Ramos (cell line): ENCODE data around the gene PLSCR1.
"Not testable (repeated sequence)": the region's sequence is repeated elsewhere in the genome, so short reads cannot be mapped to it uniquely, and the experiment has no call there.

ENCODE experiments used
- in situ Hi-C: fragments of 300-500 bp; cut with MboI; formaldehyde crosslinking; loops from one replicate; pipeline ENCODE4 v1.14.3; 2022; ENCODE audit warnings: low sequenced_read_pairs; ENCODE audit not compliant: unreplicated experiment

PLSCR1 gene

DNA sequence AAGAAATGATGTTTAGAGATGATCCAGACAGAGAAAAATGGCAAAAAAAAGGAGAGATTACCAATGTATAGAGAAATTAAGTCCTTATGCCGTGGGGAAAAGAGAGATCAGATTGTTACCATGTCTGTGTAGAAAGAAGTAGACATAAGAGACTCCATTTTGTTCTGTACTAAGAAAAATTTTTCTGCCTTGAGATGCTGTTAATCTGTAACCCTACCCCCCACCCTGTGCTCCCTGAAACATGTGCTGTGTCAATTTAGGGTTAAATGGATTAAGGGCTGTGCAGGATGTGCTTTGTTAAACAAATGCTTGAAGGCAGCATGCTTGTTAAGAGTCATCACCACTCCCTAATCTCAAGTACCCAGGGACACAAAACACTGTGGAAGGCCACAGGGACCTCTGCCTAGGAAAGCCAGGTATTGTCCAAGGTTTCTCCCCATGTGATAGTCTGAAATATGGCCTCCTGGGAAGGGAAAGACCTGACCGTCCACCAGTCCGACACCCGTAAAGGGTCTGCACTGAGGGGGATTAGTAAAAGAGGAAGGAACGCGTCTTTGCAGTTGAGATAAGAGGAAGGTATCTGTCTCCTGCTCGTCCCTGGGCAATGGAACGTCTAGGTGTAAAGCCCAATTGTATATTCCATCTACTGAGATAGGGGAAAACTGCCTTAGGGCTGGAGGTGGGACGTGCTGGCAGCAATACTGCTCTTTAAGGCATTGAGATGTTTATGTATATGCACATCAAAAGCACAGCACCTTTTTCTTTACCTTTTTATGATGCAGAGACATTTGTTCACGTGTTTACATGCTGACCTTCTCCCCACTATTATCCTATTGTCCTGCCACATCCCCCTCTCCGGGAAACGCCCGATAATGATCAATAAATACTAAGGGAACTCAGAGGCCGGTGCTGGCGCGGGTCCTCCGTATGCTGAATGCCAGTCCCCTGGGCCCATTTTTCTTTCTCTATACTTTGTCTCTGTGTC is 21.9 kb downstream of the PLSCR1 start:
- in situ Hi-C loops: not testable (repeated sequence)

DNA sequence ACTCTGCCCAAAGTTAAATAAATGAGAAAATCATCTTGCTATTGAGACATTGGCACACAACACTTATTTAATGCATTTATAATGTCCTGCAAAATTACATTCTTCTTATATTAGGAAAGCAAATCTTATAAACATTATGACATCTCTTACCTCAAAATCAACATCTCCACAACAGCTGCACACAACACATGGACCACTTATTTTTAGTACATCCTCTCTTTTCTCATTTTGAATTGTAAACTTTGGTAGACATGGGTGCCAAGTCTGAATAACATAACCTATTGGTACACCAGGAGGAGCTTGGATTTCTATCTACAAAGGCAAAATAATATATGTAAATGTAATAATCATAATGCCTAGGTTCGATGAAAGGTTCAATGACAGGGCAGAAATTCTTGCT is 23.0 kb downstream of the PLSCR1 start:
- in situ Hi-C loops: no loop called here

GRCh38 chr3:146519810-146520209 is 24.6 kb downstream of the PLSCR1 start:
- in situ Hi-C loops: no loop called here

- in situ Hi-C loops: no loop called here
These were observed 26.5 kb downstream of the PLSCR1 start for GRCh38 chr3:146517684-146518435.

DNA sequence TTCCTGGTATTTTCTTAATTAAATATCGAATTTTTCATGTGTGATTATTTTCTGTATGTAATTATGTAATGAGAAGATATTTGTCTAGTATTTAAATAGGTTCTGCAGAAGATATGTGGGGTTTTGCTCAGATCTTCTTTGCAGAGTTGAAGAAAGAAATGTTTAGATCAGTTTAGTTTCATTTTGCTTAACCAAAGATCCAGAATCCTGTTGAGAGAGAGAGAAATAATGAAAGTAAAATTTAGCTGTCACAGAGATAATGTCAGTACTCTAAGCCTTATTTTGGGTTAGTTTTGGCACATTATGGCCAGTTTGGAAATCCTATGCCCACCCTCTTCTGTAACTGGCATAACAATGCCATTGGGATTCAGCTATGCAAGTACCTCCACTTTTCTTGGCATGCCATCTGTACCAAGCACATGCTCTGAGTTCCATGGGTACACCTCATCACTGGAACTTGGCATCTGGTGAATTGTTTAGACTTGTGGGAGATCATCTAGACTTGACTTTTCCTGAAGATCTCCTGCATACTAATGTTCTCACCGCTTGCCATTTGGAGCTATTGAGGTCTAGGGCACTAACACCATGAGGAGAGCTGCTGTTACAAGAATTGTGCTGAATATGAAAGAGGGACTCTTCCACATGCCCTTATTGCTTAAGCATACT is 30.9 kb downstream of the PLSCR1 start:
- in situ Hi-C loops: no loop called here

DNA sequence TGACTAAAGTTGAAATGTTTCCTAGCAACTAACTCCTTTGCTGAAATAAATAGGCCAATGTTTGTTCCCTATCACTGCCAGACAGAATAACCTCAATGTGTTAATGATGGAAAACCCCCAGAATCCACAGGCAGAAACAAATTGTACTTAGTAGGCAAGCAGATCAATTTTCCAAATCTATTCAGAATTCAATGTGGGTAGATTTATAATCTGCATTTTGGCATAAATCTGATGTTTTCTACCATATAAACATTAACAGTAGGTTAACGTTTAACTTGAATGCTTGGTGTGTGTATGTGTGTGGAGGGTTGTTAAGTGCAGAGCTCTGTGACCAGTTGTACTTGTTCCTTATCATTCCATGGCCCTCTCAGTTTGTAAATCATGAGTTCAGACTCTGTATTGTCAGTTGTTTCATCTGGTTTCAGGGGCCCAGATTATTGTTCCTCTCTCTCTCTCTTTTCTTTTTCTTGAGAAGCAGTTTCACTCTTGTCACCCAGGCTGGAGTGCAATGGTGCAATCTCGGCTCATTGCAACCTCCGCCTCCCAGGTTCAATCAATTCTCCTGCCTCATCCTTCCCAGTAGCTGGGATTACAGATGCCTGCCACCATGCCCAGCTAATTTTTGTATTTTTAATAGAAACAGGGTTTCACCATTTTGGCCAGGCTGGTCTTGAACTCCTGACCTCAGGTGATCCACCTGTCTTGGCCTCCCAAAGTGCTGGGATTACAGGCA is 32.8 kb downstream of the PLSCR1 start:
- in situ Hi-C loops: no loop called here

GRCh38 chr3:146507331-146508120 is 36.9 kb downstream of the PLSCR1 start:
- in situ Hi-C loops: no loop called here

DNA sequence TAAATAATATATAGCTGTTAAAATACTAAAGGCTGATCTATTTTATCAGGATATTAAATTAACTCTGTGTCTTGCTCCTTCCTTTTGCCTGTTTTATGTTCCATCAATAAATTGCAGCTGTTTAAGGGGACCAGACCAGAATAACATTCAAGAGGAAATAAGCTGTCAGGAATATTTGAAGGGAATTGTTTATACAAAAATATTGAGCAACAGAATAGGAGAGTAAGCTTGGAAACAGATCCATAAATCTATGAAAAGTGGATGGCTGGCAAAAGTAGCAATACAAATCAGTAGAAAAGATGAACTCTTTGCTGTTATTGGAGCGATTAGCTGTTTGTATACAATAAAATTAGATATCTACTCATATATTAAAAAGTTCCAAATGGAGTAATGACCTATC is 38.9 kb downstream of the PLSCR1 start:
- in situ Hi-C loops: no loop called here

DNA sequence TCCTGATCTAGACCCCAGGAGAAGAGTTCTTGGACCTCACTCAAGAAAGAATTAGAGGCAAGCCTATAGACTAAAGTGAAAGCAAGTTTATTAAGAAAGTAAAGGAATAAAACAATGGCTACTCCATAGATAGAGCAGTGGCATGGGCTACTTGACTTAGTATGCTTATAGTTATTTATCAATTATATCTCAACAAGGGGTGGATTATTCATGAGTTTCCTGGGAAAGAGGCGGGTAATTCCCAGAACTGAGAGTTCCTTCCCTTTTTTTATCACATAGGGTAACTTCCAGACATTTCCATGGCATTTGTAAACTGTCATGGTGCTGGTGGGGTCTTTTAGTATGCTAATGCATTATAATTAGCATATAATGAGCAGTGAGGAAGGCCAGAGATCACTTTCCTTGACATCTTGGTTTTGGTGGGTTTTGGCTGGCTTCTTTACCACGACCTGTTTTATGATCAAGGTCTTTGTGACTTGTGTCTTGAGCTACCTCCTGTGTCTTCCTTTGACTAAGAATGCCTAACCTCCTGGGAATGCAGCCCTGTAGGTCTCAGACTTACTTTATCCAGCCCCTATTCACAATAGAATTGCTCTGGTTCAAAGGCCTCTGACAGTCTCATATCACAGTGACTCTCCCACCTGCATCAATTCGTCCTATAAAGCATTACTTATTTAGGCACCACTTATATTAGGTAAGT is 39.8 kb downstream of the PLSCR1 start:
- in situ Hi-C loops: no loop called here

- in situ Hi-C loops: no loop called here
These were observed 40.8 kb downstream of the PLSCR1 start for GRCh38 chr3:146503461-146504202.

DNA sequence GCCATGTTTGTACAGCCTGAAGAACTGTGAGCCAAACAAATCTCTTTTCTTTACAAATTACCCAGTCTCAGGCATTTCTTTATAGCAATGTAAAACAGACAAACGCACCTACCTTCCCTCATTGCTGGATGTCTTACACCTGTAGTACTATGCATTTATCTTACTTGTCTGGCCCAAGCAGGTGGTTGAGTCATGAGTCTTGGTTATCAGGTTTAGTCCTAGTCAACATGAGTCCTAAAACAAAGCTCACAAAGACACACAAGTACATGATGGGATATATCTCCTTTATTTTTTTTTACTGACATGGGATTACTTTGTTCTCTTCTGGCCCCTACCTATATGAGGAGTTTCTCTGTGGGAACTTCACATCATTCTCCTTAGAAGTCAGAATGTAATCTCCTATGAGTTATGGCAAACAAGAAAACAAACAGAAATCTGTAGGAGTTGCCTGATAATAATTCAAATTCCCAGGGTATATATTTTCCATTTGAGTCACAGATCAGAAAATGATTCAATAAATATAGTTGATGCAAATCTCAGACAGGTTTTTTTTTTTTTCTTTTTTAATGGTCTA is 41.4 kb downstream of the PLSCR1 start:
- in situ Hi-C loops: no loop called here

DNA sequence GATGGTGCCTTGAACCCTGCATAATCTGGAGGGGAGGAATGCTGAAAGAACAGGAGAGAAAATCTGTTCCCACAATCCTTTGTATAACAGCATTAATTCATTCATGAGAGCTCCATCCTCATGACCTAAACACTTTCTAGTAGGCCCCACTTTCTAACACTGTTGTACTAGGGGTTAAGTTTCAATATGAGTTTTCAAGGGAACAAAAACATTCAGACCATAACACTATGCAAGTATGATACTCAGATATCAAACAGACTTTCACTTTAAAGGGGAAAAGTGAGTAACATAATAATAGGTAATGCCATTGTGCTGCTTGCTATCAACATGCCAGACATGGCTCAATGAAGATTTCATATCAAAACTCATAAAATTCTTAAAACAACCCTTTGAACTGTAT is 42.7 kb downstream of the PLSCR1 start:
- in situ Hi-C loops: no loop called here

DNA sequence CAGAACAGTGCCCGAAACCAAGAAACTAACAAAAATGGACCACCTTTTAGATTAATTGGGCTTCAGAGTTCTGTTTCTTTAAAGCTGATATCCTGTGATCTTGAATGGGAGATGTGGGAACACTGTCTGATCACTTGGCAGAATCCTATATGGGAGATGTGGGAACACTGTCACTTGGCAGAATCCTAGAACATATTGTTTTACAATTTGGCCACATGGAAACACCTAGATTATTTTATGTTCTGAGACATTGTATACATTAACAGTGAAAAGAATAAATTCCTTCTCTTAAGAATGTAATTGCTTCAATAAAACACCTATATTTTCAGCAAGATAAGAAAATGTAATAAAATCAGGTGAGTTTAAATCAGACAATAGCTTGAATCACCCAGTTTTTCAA is 44.7 kb downstream of the PLSCR1 start:
- in situ Hi-C loops: no loop called here

DNA sequence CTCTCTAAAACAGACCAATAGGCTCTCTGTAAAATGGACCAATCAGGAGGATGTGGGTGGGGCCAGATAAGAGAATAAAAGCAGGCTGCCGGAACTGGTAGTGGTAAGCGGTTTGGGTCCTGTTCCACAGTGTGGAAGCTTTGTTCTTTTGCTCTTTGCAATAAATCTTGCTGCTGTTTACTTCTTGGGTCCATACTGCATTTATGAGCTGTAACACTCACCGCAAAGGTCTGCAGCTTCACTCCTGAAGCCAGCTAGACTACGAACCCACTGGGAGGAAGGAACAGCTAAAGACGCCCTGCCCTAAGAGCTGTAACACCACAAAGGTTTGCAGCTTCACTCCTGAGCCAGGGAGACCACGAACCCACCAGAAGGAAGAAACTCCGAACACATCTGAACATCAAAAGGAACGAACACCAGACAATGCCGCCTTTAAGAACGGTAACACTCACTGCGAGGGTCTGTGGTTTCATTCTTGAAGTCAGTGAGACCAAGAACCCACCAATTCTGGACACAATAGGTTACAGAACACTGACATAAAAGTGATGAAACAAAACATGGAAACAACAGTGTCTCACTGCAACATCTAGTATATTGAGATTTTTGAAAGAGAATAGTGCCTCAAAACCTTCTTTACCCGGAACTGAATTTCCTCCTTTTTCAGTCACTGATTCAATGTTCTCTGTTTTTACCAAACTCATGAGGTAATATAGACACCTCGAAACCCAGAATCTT is 46.2 kb downstream of the PLSCR1 start:
- in situ Hi-C loops: no loop called here

GRCh38 chr3:146497145-146497843 is 47.1 kb downstream of the PLSCR1 start:
- in situ Hi-C loops: not testable (repeated sequence)

DNA sequence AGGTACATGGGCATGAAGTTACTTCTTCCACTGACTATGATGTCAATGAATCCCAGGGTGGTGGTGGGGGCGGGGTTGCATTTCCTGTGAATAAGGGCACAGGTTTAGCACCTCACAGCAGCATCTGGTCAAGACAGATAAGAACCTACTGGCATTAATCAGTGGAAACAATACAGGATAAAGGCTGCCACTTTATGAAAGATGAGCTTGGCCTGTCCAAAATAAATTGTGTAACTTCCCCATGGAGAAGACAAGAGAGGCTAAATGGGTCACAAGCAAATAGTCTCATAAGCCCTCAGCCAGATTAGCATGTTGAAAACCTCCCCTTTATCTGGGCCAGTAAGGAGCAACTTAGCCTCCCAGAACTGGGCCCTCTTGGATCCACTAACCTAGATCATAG is 47.7 kb downstream of the PLSCR1 start:
- in situ Hi-C loops: no loop called here

DNA sequence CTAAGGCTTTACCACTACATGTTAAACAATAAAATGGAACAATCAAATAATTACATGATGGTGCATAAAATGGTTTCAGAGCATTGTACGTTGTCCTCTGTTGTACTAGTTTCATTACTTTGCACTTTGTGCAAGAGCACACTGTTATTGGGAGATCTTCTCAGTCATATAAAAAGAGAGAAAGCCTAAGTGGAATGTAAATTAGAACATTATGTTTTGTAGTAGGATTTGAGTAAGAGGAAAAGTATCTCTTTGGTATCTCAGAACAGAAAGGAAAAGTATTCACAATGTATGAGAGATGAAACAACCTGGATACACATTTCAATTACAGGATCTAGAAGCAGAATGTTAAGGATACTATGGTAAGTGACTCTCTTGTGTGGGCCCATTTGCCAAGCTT is 48.2 kb downstream of the PLSCR1 start:
- in situ Hi-C loops: no loop called here
